ENCODE results near the gene NDST4. TPM values are rescaled to one million over a fixed set of nuclear protein-coding genes. Genes with fewer than 3 reads are reported as not detected.

The NDST4 gene
- total RNA-seq, 1 experiment from 2014 or later = 0.13 TPM

GRCh38 chr4:115126491-115126890, 13.1 kb upstream of the NDST4 start:
- CTCF ChIA-PET = no interaction called here
- no TSS peak for BruUV-seq (replicated peaks)
- Histone ChIP-seq H3K4me1 (ENCODE audit: control insufficient read depth, insufficient read depth, low read length) (no peaks in the 10 kb centered on the region), H3K27me3 (ENCODE audit: control insufficient read depth, insufficient read depth, low read length) (no peaks in the 10 kb centered on the region), H3K27ac (ENCODE audit: low read length) (no peak overlapping the region), H3K4me3 (ENCODE audit: low read depth in 2 of 2, low read length in 2 of 2) (no peak overlapping the region), H3K36me3 (ENCODE audit: control insufficient read depth, insufficient read depth, low read length) (no peaks in the 10 kb centered on the region), H3K9me3 (ENCODE audit: control insufficient read depth, insufficient read depth, low read depth, low read length) (no peaks in the 10 kb centered on the region)
- no peak for DNase-seq (ENCODE audit: low read depth, low spot score)
- in situ Hi-C loops (cut with HindIII; ENCODE audit: low pct_unique_long_range_greater_than_20kb, low sequenced_read_pairs) = no loop called here
- ATAC-seq = no peak
- intact Hi-C loops (cut with micrococcal nuclease; ENCODE audit: unreplicated experiment) = no loop called here
- no peak for TF ChIP-seq REST (IDR thresholded peaks at IDR 0.05; ENCODE audit: insufficient read depth in 1 of 2, low read depth in 2 of 2, low read length in 1 of 2)
- no peak for TF ChIP-seq POLR2AphosphoS5 (IDR thresholded peaks at IDR 0.05; ENCODE audit: low read depth, low read length)
- TF ChIP-seq TCF7L2 (IDR thresholded peaks at IDR 0.05; ENCODE audit: low read depth, low read length) = no peak
- TF ChIP-seq SIN3A (IDR thresholded peaks at IDR 0.05; ENCODE audit: borderline replicate concordance, insufficient read depth, low read depth, low read length) = no peak
- no peak for TF ChIP-seq CTCF (IDR thresholded peaks at IDR 0.05)
- POLR2A ChIA-PET = no interaction called here

GRCh38 chr4:115121351-115122043, 8.1 kb upstream of the NDST4 start:
- Histone ChIP-seq H3K27me3 (ENCODE audit: control insufficient read depth, insufficient read depth, low read length) (no peaks in the 10 kb centered on the region), H3K4me3 (ENCODE audit: low read depth in 2 of 2, low read length in 2 of 2) (no peak overlapping the region), H3K36me3 (ENCODE audit: control insufficient read depth, insufficient read depth, low read length) (no peaks in the 10 kb centered on the region; the same call in 1 of the 2 replicates), H3K4me1 (ENCODE audit: control insufficient read depth, insufficient read depth, low read length) (no peaks in the 10 kb centered on the region), H3K9me3 (ENCODE audit: control insufficient read depth, insufficient read depth, low read depth, low read length) (no peaks in the 10 kb centered on the region), H3K27ac (ENCODE audit: low read length) (no peak overlapping the region)
- ChIA-PET CTCF (no interaction called here), POLR2A (no interaction called here)
- ATAC-seq = no peak
- BruUV-seq (replicated peaks) = no TSS peak
- in situ Hi-C loops (cut with HindIII; ENCODE audit: low pct_unique_long_range_greater_than_20kb, low sequenced_read_pairs) = no loop called here
- DNase-seq (ENCODE audit: low read depth, low spot score) = no peak
- TF ChIP-seq SIN3A (IDR thresholded peaks at IDR 0.05; ENCODE audit: borderline replicate concordance, insufficient read depth, low read depth, low read length) (no peak), CTCF (IDR thresholded peaks at IDR 0.05) (no peak), POLR2AphosphoS5 (IDR thresholded peaks at IDR 0.05; ENCODE audit: low read depth, low read length) (no peak), TCF7L2 (IDR thresholded peaks at IDR 0.05; ENCODE audit: low read depth, low read length) (no peak), REST (IDR thresholded peaks at IDR 0.05; ENCODE audit: insufficient read depth in 1 of 2, low read depth in 2 of 2, low read length in 1 of 2) (no peak)
- intact Hi-C loops (cut with micrococcal nuclease; ENCODE audit: unreplicated experiment) = no loop called here
